Measurements from ENCODE around the gene FANCI. TPM values are rescaled to one million over a fixed set of nuclear protein-coding genes. Genes with fewer than 3 reads are reported as not detected.

FANCI gene
- total RNA-seq, 4 donors from 2014 or later: 0.67 to 1.8 (median 1.5) TPM

- intact Hi-C loops (cut with DNase I): no loop called here
- no peaks in the 10 kb centered on the region for H3K36me3 ChIP-seq
- H3K4me3 ChIP-seq (replicated peaks in 1 of 3): no peak overlapping the region
- 79 to 80% methylated on average over 5 of the region's 5 CpGs for WGBS, 2 donors
- TF ChIP-seq CTCF (IDR thresholded peaks at IDR 0.05) (no peak), POLR2A (IDR thresholded peaks at IDR 0.05) (no peak)
- H3K9me3 ChIP-seq: no peaks in the 10 kb centered on the region
- no peaks in the 10 kb centered on the region for H3K27me3 ChIP-seq
- H3K4me1 ChIP-seq: no peaks in the 10 kb centered on the region
- DNase-seq: no peak
- no peak overlapping the region for H3K27ac ChIP-seq
Observed at GRCh38 chr15:89301304-89302089, 57.7 kb downstream of the FANCI start.

- WGBS, 2 donors: 96 to 97% methylated on average over 2 of the region's 2 CpGs
- TF ChIP-seq CTCF (IDR thresholded peaks at IDR 0.05): no peak
- TF ChIP-seq POLR2A (IDR thresholded peaks at IDR 0.05): no peak
- DNase-seq: no peak
- Histone ChIP-seq H3K4me3 (replicated peaks in 1 of 3) (no peak overlapping the region), H3K4me1 (no peaks in the 10 kb centered on the region), H3K36me3 (no peaks in the 10 kb centered on the region), H3K27ac (no peak overlapping the region), H3K9me3 (no peaks in the 10 kb centered on the region), H3K27me3 (no peaks in the 10 kb centered on the region)
- intact Hi-C loops (cut with DNase I): no loop called here
Observed at GRCh38 chr15:89303986-89304385, 60.2 kb downstream of the FANCI start.

GRCh38 chr15:89305395-89305794 is 61.6 kb downstream of the FANCI start:
- TF ChIP-seq POLR2A (IDR thresholded peaks at IDR 0.05) (no peak), CTCF (IDR thresholded peaks at IDR 0.05) (no peak)
- H3K27ac ChIP-seq: no peak overlapping the region
- H3K9me3 ChIP-seq: no peaks in the 10 kb centered on the region
- 93 to 98% methylated on average over 3 of the region's 3 CpGs for WGBS, 2 donors
- no peaks in the 10 kb centered on the region for H3K27me3 ChIP-seq
- no peaks in the 10 kb centered on the region for H3K36me3 ChIP-seq
- no peak for DNase-seq
- H3K4me1 ChIP-seq: no peaks in the 10 kb centered on the region
- H3K4me3 ChIP-seq (replicated peaks in 1 of 3): no peak overlapping the region
- intact Hi-C loops (cut with DNase I): no loop called here

- DNase-seq: no peak
- TF ChIP-seq POLR2A (IDR thresholded peaks at IDR 0.05) (no peak), CTCF (IDR thresholded peaks at IDR 0.05) (no peak)
- H3K36me3 ChIP-seq: no peaks in the 10 kb centered on the region
- WGBS, 2 donors: 93 to 94% methylated on average over 2 of the region's 2 CpGs
- H3K4me1 ChIP-seq: no peaks in the 10 kb centered on the region
- no peak overlapping the region for H3K4me3 ChIP-seq (replicated peaks in 1 of 3)
- intact Hi-C loops (cut with DNase I): no loop called here
- no peak overlapping the region for H3K27ac ChIP-seq
- H3K27me3 ChIP-seq: no peaks in the 10 kb centered on the region
- H3K9me3 ChIP-seq: no peaks in the 10 kb centered on the region
Observed at GRCh38 chr15:89307046-89307587, 63.3 kb downstream of the FANCI start.

- intact Hi-C loops (cut with DNase I): no loop called here
- H3K4me1 ChIP-seq: no peaks in the 10 kb centered on the region
- H3K36me3 ChIP-seq: no peaks in the 10 kb centered on the region
Observed at GRCh38 chr15:89307791-89308190, 64.0 kb downstream of the FANCI start.

More at GRCh38 chr15:89307791-89308190, 64.0 kb downstream of the FANCI start:
- TF ChIP-seq POLR2A (IDR thresholded peaks at IDR 0.05): no peak
- no peak for TF ChIP-seq CTCF (IDR thresholded peaks at IDR 0.05)
- Histone ChIP-seq H3K27me3 (no peaks in the 10 kb centered on the region), H3K9me3 (no peaks in the 10 kb centered on the region), H3K27ac (no peak overlapping the region), H3K4me3 (replicated peaks in 1 of 3) (no peak overlapping the region)
- 71 to 83% methylated on average over 2 of the region's 2 CpGs for WGBS, 2 donors
- DNase-seq: no peak
